Measurements from ENCODE around the gene CNR2. TPM values are rescaled to one million over a fixed set of nuclear protein-coding genes. Genes with fewer than 3 reads are reported as not detected.

Gene CNR2
- total RNA-seq, 2 donors from 2014 or later, result not detected

GRCh38 chr1:23845163-23845562 is 68.0 kb downstream of the CNR2 start:
- peaks cover 18% of the 10 kb centered on the region for H3K27me3 Mint-ChIP-seq (ENCODE audit: insufficient read depth)
- H3K36me3 Mint-ChIP-seq (ENCODE audit: low read depth), result peaks cover 30% of the 10 kb centered on the region
- 91 to 100% methylated on average over 2 of the region's 2 CpGs for WGBS, 2 experiments (ENCODE audit: insufficient coverage in 1 of 2, insufficient read length in 1 of 2)
- Histone ChIP-seq H3K27me3 (ENCODE audit: control insufficient read depth, insufficient read depth, low read length, poor library complexity, severe bottlenecking) (peaks cover 19% of the 10 kb centered on the region), H3K9ac (ENCODE audit: extremely low read depth, low read length, poor library complexity, severe bottlenecking) (no peak overlapping the region), H3K36me3 (ENCODE audit: control insufficient read depth, insufficient read depth, low read length) (peaks cover 7% of the 10 kb centered on the region), H3K27ac (ENCODE audit: low read depth, low read length) (no peak overlapping the region), H3K4me1 (ENCODE audit: control insufficient read depth, insufficient read depth, low read length) (no peaks in the 10 kb centered on the region), H3K9me3 (ENCODE audit: control insufficient read depth, low read length) (peaks cover 8% of the 10 kb centered on the region), H3K4me3 (ENCODE audit: low read length) (no peak overlapping the region)
- no peak overlapping the region for H3K27ac Mint-ChIP-seq
- no peak overlapping the region for H3K4me3 Mint-ChIP-seq
- H3K4me1 Mint-ChIP-seq, result no peaks in the 10 kb centered on the region
- peaks cover 22% of the 10 kb centered on the region for H3K9me3 Mint-ChIP-seq
- DNase-seq, result no peak
- TF ChIP-seq CTCF (conservative IDR thresholded peaks at IDR 0.05), result no peak

- H3K36me3 ChIP-seq (ENCODE audit: control insufficient read depth, insufficient read depth, low read length), result peaks cover 7% of the 10 kb centered on the region
These were observed 69.5 kb downstream of the CNR2 start for GRCh38 chr1:23843644-23844043.

GRCh38 chr1:23838401-23838866 is 74.7 kb downstream of the CNR2 start:
- peak; percentile 15 for TF ChIP-seq CTCF (conservative IDR thresholded peaks at IDR 0.05)
- Histone ChIP-seq H3K4me1 (ENCODE audit: control insufficient read depth, insufficient read depth, low read length) (no peaks in the 10 kb centered on the region), H3K9ac (ENCODE audit: extremely low read depth, low read length, poor library complexity, severe bottlenecking) (no peak overlapping the region), H3K27ac (ENCODE audit: low read depth, low read length) (no peak overlapping the region), H3K27me3 (ENCODE audit: control insufficient read depth, insufficient read depth, low read length, poor library complexity, severe bottlenecking) (peaks cover 40% of the 10 kb centered on the region), H3K36me3 (ENCODE audit: control insufficient read depth, insufficient read depth, low read length) (no peaks in the 10 kb centered on the region), H3K9me3 (ENCODE audit: control insufficient read depth, low read length) (no peaks in the 10 kb centered on the region), H3K4me3 (ENCODE audit: low read length) (peak overlapping the region; percentile 67)
- Mint-ChIP-seq H3K36me3 (ENCODE audit: low read depth) (no peaks in the 10 kb centered on the region), H3K4me3 (peak overlapping the region; percentile 54), H3K9me3 (no peaks in the 10 kb centered on the region), H3K27me3 (ENCODE audit: insufficient read depth) (peaks cover 33% of the 10 kb centered on the region), H3K27ac (no peak overlapping the region), H3K4me1 (peaks cover 7% of the 10 kb centered on the region)
- peak; percentile 83 for DNase-seq
- WGBS, 2 experiments (ENCODE audit: insufficient coverage in 1 of 2, insufficient read length in 1 of 2), result 7% methylated on average over 18 of the region's 21 CpGs; no CpG with 5 or more reads in 1 of the 2 experiments

More at GRCh38 chr1:23843644-23844043, 69.5 kb downstream of the CNR2 start:
- H3K27me3 ChIP-seq (ENCODE audit: control insufficient read depth, insufficient read depth, low read length, poor library complexity, severe bottlenecking), result peaks cover 19% of the 10 kb centered on the region
- H3K27ac Mint-ChIP-seq, result no peak overlapping the region
- H3K36me3 Mint-ChIP-seq (ENCODE audit: low read depth), result peaks cover 26% of the 10 kb centered on the region
- H3K4me3 Mint-ChIP-seq, result no peak overlapping the region
- peaks cover 8% of the 10 kb centered on the region for H3K9me3 ChIP-seq (ENCODE audit: control insufficient read depth, low read length)
- H3K27me3 Mint-ChIP-seq (ENCODE audit: insufficient read depth), result peaks cover 18% of the 10 kb centered on the region
- DNase-seq, result no peak
- TF ChIP-seq CTCF (conservative IDR thresholded peaks at IDR 0.05), result no peak
- H3K9ac ChIP-seq (ENCODE audit: extremely low read depth, low read length, poor library complexity, severe bottlenecking), result no peak overlapping the region
- no peaks in the 10 kb centered on the region for H3K4me1 ChIP-seq (ENCODE audit: control insufficient read depth, insufficient read depth, low read length)
- no peak overlapping the region for H3K4me3 ChIP-seq (ENCODE audit: low read length)
- H3K9me3 Mint-ChIP-seq, result peaks cover 19% of the 10 kb centered on the region
- WGBS, 2 experiments (ENCODE audit: insufficient coverage in 1 of 2, insufficient read length in 1 of 2), result 87 to 92% methylated on average over 3 to 4 of the region's 5 CpGs
- H3K27ac ChIP-seq (ENCODE audit: low read depth, low read length), result no peak overlapping the region
- H3K4me1 Mint-ChIP-seq, result no peaks in the 10 kb centered on the region
